GM21381 (cell line): ENCODE measurements around the gene RUFY1.
A peak's percentile ranks its signal among the peaks of the same experiment; 100 is the strongest.
"Not testable (repeated sequence)": the region's sequence is repeated elsewhere in the genome, so short reads cannot be mapped to it uniquely, and the experiment has no call there.

Experiments
- ATAC-seq: cut with Tn5 transposase; IDR thresholded peaks from one replicate; pipeline ENCODE4 v1.9.1; 2021; ENCODE audit warnings: mild to moderate bottlenecking, moderate library complexity; ENCODE audit not compliant: unreplicated experiment

The RUFY1 gene, protein sequence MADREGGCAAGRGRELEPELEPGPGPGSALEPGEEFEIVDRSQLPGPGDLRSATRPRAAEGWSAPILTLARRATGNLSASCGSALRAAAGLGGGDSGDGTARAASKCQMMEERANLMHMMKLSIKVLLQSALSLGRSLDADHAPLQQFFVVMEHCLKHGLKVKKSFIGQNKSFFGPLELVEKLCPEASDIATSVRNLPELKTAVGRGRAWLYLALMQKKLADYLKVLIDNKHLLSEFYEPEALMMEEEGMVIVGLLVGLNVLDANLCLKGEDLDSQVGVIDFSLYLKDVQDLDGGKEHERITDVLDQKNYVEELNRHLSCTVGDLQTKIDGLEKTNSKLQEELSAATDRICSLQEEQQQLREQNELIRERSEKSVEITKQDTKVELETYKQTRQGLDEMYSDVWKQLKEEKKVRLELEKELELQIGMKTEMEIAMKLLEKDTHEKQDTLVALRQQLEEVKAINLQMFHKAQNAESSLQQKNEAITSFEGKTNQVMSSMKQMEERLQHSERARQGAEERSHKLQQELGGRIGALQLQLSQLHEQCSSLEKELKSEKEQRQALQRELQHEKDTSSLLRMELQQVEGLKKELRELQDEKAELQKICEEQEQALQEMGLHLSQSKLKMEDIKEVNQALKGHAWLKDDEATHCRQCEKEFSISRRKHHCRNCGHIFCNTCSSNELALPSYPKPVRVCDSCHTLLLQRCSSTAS

DNA sequence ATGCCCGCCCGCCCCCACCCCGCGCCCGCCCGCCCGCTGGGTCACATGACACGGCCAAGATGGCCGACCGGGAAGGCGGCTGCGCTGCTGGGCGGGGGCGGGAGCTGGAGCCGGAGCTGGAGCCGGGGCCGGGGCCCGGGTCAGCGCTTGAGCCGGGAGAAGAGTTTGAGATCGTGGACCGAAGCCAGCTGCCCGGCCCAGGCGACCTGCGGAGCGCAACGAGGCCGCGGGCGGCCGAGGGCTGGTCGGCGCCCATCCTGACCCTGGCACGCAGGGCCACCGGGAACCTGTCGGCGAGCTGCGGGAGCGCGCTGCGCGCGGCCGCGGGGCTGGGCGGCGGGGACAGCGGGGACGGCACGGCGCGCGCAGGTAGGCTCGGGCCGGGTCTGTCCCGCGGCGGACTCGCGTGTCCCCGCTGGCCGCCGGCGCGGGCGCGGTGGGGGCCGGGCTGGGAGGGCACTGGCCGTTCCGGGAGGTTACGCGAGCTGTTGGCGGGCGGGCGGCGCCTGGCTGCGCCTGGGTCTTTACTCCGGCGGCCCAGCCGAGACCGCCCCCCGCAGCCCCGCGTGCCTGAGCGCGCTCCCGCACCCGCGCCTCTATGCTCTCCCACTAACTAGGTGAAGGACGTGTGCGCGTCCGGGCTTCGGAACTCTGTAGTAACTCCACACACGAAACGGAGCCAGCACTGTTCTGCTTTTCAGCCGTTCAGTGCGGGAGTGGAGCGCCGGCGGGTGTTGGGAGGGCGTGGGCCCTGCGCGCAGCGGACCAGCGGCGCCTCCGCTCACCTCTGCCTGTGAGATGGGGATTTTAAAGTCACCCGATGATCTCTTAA, at the start of gene RUFY1:
Gene RUFY1, plus strand, starts transcription at position 44 of the 832 bp plus-strand sequence. Its CDS starts 16 bp downstream, at position 60.
- peak; percentile 86 for ATAC-seq

DNA sequence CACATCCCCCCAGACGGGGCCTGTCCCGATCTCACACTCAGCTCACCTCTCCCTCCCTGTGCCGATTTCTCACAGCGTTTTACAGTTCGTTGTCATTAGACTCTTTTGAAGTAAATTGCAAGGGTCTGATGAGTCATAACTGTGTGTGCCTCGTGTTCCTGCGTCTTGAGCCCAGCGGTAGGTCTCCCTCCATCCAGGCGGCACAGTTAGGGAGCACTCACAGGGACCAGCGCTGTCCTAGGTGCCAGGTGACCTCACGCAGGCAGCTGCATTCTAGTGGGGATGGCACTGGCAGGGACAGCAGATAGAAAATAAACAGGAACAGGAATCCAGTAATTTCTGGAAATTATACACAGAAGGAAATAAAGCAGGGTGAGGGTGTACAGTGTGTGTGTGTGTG, 48.4 kb upstream of the RUFY1 start:
- ATAC-seq = not testable (repeated sequence)

DNA sequence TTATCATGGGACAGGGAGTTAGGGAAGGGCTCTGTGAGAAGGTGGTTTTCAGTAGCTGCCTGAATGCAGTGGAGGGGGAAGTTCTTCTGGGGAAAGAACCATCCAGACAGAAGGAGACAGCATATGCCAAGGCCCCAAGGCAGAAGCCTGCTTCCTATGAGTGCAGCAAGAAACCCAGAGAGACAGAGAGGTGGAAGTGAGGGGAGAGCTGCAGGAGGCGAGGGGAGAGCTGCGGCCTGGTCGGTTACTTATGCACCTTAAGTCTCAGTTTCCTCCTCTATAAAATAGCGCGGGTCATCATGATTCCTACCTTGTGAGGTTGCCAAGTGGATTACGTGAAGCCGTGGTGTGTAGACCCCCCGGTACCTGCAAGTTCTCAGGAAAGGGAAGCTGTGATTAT, 47.9 kb upstream of the RUFY1 start:
- not testable (repeated sequence) for ATAC-seq

DNA sequence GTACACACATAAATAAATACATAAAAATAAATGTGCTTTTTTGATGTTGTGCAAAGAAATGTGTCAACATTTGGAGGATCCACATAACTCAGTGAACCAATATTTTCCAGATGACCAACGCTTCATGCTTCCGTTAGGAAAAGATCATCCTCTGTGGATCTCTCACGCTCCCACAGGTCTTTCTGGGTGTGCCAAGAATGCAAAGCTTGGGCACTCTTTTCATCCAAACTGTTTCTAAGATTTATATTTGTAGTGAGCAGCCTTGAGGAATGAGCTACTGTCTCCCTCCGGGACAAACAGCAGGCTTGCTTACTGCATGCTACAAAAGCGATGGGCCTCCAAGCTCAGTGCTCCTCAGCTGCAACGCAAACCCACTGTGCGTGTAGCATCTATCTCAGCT, 46.2 kb upstream of the RUFY1 start:
- no peak for ATAC-seq

DNA sequence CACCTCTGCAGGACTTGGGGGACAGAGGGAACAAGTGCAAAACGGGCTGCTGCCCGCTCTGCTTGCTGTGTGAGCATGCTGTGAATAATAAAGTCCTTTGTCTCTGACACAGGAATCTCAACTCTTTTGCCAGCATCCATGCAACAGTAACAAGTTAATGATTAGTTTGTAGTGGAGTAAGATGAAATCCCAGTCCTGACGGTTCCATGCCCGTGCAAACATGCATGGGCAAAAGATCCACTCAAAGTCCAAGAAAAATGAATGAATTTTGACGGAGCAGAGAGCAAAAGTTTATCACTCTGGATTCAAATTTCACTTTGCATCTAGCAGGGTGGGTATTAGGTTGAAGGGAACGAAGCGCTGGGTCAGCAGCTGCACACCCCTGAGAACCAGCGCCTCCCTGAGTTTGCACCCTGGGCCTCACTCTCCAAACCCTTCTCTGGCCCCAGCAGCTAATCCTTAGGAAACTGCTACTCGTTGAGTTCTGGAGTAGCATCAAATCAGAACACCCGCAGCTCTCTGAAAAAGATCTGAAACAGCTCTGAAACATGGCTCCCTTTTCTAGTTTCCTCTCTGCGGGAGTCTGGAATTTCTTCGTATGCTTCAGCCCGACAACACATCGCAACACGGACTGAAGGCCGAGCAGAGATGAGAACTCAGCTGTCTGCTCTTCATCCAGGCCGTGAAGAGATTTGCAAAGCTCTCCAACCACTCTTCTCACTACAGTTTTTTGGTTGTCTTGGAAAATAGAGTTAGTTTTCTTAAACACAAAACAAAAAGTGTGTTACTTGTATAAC, 45.6 kb upstream of the RUFY1 start:
- no peak for ATAC-seq

DNA sequence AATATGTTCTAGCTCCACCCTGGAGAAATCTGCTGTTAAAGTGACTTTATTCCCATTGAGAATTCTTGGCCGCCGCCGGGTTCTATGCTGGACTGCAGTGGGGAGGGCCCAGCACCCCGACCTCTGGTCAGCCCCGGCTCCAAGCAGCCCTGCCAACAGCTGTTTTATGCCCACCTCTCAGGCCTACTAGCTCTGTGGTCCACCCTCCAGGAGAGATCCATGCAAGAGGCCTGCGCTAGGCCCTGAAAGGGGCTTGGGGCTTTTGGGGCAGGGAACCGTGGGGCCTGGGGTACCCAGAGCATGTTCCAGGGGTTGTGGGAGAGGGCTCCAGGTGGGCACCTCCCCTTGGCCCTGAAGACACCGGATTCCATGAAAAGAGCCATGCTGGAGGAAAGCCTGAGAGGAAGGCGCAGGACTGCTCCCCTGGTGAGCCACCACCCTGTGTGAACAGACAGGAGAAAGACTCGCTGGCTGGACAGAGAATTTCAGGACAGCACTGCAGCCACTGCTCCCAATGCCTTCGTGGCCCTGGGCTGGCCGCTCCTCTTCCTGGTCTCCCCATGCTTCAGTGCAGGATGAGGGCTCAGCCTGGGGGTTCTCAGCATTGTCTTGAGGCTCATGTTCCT, 44.6 kb upstream of the RUFY1 start:
- no peak for ATAC-seq

DNA sequence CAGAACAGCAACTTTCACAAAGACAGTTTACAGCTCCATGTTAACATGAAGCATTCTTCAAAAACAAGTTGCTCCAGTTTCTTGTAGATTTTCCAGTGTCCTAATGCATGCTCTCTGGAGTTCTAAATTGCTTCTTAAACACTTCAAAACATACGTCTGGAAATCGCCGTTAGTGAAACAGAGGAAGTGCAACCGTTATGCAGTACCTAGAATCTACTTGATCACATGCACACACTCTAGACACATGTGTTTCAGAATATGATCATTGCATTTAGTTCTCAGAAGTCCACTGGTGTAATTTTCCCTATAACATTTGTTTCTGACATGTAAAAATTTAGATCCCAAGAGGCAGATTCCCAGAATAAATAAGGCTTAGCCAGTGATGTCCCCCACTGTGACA, 41.1 kb upstream of the RUFY1 start:
- ATAC-seq = no peak

DNA sequence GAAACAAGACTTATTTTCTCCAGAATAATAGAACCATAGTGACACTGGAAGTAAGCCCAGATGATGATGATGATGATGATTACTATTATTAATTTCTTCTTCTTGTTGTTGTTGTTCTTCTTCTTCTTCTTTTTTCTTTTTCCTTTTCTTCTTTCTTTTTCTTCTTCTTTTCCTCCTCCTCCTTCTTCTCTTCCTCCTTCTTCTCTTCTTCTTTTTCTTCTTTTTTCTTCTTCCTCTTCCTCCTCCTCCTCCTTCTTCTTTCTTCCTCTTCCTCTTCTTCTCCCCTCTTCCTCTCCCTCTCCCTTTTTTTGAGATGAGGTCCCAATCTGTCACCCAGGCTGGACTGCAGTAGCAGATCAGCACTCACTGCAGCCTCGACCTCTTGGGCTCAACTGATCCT, 40.5 kb upstream of the RUFY1 start:
- no peak for ATAC-seq

DNA sequence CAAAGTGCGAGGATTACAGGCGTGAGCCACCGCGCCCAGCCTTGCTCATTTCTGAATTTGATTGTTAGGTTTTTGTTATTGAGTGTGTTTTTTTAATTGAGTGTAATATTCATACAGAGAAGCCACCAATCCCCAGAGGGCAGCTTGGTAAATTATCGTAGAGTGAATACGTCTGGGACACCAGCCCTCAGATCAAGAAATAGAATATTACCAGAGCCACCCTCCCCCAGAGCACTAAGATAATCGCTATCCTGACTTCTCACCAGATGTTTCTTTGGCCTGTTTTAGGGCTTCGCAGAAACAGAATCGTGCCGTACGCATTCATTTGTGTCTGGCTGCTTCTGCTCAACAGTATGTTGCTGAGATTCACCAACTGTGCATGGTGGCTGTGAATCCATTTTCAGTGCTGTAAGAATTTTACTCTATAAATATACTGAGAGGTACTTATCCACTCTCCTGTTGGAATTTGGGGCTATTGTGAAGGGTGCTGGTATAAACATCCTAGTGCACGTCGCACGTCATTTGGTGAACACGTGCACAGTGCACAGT, 37.8 kb upstream of the RUFY1 start:
- ATAC-seq = no peak

DNA sequence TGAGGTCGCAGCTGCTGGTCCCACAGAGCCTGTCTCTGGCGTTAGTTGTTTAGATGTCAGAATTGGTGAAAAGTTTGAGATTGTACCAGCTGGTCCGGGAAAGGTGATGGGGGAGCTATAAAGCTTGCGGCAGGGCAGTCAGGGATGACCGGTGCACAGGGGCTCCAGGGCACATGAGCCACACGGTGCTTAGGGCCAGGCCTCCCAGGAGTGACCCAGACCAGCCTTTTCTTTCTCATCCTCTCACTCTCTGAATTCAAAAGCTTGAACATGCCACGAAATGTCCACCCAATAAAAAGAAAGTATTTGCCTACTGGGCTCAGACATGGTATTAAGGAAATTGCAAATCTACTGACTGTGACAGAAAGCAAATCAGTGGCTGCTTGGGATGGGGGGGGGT, 34.9 kb upstream of the RUFY1 start:
- ATAC-seq = not testable (repeated sequence)

DNA sequence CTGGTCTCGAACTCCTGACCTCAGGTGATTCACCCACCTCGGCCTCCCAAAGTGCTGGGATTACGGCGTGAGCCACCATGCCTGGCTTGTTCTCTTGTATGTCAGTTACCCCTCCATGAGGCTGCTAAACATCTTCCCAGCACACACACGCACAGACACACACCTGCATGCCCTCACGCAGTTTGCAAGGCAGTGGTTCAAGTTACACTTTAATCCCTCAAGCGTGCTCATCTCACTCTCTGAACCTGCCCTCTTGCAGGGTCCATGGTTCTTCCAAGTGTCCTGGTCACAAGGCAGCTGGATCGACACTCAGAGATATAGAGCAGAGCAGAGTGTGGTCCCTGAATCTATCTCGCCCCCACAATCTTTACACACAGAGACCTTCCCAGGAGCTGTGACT, 34.1 kb upstream of the RUFY1 start:
- no peak for ATAC-seq

DNA sequence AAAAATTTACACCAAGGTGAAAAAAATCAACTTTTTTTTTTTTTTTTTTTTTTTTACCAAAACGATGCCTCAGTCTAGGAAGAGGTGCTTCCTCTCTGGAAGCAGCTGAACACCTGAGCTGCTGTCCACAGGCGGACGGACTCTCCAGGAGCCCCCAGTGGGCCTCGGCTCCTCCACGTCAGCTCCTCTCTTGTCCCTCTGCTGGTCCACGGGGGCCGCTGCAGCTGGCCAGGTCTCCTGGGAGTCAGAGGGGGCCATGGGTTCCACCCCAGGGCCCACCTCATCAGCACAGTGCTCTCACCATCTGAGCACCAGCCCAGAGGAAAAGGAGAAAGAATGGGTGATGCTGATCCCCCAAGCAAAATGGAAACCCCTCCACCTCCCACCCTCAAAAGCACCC, 32.6 kb upstream of the RUFY1 start:
- not testable (repeated sequence) for ATAC-seq

DNA sequence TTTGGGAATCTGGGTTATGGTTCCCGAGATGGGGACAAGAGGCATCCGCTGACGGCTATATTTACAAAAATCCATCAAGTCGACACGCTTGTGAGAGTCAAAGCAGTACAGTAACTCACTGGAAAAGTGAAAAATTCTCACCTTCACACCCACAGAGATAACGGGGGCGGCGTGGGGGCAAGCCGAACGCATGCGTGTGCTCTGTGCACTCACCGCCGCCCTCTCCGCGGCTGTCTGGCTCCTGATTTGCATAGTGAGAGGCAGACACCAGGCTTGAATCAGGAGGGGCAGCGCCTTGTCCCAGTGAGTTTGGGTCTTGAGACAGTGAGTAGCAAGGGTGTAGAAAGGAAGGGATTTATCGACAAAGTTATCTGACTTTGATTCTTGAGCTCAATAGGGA, 32.0 kb upstream of the RUFY1 start:
- ATAC-seq = not testable (repeated sequence)

DNA sequence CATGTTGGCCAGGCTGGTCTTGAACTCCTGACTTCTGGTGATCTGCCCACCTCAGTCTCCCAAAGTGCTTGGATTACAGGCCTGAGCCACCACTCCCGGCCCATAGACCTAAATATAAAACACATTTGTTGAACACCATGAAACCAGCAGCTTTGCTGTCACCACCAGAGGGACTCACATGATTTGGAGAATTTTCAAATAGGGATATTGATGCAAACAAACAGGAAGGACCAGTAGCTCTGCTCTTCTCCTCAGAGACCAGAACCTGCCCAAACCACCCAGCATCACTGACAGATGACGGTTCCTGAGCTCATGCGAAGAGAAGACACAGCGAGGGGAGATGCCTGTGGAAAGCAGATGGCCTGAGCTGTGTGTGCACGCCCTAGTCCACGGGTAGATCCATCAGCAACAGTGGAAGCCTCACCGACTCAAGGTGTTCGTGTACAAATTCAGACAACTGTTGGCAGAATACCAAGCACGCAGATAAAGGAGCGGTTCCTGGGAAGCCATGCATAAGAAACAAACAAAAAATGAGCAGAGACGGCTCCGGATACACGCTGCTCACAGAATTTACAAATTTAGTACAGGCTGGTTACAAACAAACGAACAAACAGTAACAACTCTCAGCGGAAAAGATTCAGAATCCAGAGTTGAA, 30.8 kb upstream of the RUFY1 start:
- ATAC-seq = not testable (repeated sequence)

DNA sequence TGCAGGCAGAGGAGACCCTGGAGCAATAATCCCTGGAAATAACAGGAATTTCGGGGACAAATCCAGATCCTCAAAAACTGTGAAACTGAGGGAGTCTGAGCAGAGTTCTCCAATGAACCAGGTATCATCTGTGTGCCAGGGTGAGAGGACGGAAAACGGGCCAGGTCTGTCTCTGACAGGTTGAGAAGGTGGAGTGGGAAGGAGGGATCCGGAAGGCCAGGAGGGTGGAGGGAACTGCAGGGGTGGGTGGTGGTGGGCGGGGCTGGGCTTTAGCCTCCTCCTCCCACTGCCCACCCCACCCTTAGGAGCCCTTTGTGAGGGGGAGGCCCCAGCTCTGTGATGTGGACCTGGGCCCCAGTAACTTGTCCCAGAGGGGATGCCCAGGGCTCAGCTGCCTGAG, 28.2 kb upstream of the RUFY1 start:
- ATAC-seq = not testable (repeated sequence)

DNA sequence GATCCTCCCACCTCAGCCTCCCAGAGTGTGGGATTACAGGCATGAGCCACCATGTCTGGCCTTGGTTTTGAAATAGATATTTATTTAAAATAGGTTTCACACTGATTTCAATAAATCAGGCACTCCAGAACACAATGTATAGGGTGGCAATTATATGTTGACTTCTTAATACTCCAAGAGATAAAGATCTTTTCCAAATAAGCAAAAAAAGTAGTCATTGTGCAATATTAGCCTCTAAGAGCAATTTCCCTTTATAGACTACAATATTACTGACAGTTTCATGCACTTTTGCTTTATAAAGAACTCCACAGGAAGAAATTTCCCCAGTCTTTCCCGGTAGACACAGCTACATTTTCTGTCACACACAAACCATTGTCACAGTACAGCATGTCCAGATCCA, 23.4 kb upstream of the RUFY1 start:
- ATAC-seq = no peak

DNA sequence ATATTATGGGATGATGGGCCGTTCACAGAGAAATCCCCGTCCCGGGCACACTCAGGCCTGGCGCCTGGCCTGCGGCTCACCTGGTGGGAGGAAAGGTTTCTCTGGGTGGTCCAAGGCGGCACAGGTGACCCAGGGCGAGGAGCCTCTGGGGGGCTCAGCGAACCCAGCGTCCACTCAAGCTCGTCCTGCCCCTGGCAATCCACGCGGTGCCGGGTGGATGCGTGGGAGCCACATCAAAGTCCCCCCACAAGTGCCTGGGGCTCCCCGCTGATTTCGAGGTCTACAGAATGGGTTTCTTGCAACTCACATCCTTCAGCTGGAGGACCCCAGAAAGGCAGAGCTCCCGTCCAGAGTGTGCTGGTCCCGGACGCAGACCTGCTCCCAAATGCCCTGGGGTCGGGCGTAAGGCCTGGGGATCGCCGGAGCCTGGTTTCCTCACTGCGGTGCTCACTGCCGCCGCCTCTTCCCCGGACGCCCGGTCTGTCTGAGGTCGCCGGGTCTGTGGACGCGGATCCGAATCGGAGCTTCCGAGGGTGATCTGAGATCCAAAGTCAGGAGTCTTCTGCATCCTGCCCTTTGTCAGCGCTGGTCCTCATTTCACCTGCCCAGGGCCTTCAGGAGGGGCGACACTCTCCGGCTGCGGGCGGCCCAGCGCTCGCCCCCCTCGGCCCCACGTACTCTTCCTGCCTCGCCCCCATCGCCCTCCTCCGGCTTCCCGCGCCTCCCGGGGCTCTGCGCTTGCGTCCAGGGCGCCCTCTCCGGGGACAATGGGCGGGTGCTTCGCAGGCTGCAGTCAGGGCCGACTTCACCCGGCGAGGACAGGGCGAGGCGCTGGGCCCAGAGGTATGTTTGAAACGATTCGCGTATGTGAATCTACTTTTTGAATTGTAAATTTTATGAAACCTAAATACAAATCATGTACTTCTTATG, 20.0 kb upstream of the RUFY1 start:
- ATAC-seq = peak; percentile 74

DNA sequence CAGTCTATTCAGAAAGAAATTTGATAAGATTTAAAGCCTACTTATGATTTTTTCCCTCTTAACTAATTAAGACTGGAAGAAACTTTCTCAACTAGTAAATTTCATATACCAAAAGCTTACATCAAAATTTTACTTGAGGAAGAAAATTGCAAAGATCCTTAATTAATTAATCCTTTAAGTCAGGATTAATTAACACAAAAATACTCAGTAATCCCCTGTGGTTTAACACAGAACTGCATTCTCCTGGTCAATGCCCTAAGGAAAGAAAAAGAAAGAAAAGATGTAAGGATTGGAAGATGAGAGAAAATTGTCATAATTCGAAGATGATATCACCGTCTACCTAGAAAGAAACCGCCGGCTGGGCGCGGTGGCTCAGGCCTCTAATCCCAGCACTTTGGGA, 17.3 kb upstream of the RUFY1 start:
- ATAC-seq = no peak
